OCI-LY7 (cell line): ENCODE data around the gene LEFTY2. TPM values are rescaled to one million over a fixed set of nuclear protein-coding genes. Genes with fewer than 3 reads are reported as not detected.

Source experiments
- BruUV-seq: library from RNA; stranded (reverse); fragments of 400-500 nt; replicated peaks from 2 replicates; lab custom pipeline; 2021; lab: Mats Ljungman, UMichigan
- CTCF ChIA-PET: fragments of 300-600 bp; sonication (Branson Sonifier 250); formaldehyde crosslinking; loops from one replicate; lab custom pipeline; 2022; ENCODE audit warnings: antibody characterized with exemption; ENCODE audit not compliant: unreplicated experiment; lab: Charles Lee
- POLR2A ChIA-PET: fragments of 300-600 bp; sonication (Branson Sonifier 250); formaldehyde crosslinking; loops from one replicate; lab custom pipeline; 2022; ENCODE audit warnings: antibody characterized with exemption; lab: Charles Lee
- DNase-seq: peaks from one replicate; pipeline ENCODE4 v3.0.0-alpha.2; 2015; ENCODE audit warnings: low spot score
- H2AFZ ChIP-seq: fragments of 200-600 bp; sonication (generic), shearing (Covaris generic); 2 replicates; pipeline ENCODE4 v1.6.1; 2014; ENCODE audit warnings: mild to moderate bottlenecking, antibody characterized with exemption, low read length, moderate library complexity
- H3K27ac ChIP-seq: fragments of 200-600 bp; sonication (generic); 2 replicates; pipeline ENCODE4 v1.5.1; 2014; ENCODE audit warnings: mixed run types, low read depth, mild to moderate bottlenecking, moderate library complexity, low read length, inconsistent platforms; ENCODE audit not compliant: poor library complexity, severe bottlenecking
- H3K36me3 ChIP-seq: fragments of 200-600 bp; sonication (generic); 2 replicates; pipeline ENCODE4 v1.6.1; 2014; ENCODE audit warnings: mild to moderate bottlenecking, antibody characterized with exemption, low read length, moderate library complexity, mixed read lengths; ENCODE audit not compliant: insufficient read depth
- H3K4me1 ChIP-seq: fragments of 200-600 bp; sonication (generic); 2 replicates; pipeline ENCODE4 v1.5.1; 2014; ENCODE audit warnings: mild to moderate bottlenecking, low read length; ENCODE audit not compliant: insufficient read depth, poor library complexity, severe bottlenecking
- H3K4me2 ChIP-seq: fragments of 200-600 bp; sonication (generic); 2 replicates; pipeline ENCODE4 v1.6.1; 2014; ENCODE audit warnings: mild to moderate bottlenecking, low read length
- H3K4me3 ChIP-seq: fragments of 200-600 bp; sonication (generic); 2 replicates; pipeline ENCODE4 v1.5.1; 2014; ENCODE audit warnings: mild to moderate bottlenecking, low read depth, low read length; ENCODE audit not compliant: poor library complexity, severe bottlenecking
- H3K79me2 ChIP-seq: fragments of 200-600 bp; sonication (generic); 2 replicates; pipeline ENCODE4 v1.6.1; 2016; ENCODE audit warnings: low read depth, mild to moderate bottlenecking, low read length, moderate library complexity, mixed read lengths; ENCODE audit not compliant: insufficient read depth
- H3K9me2 ChIP-seq: fragments of 200-600 bp; sonication (generic); 2 replicates; pipeline ENCODE4 v1.6.1; 2016; ENCODE audit warnings: mild to moderate bottlenecking, low read length, mixed read lengths; ENCODE audit not compliant: insufficient read depth
- H3K9me3 ChIP-seq: fragments of 200-600 bp; sonication (generic); 2 replicates; pipeline ENCODE4 v1.6.1; 2014; ENCODE audit warnings: mild to moderate bottlenecking, mixed run types, low read length, mixed read lengths
- H4K20me1 ChIP-seq: fragments of 200-600 bp; sonication (generic); 2 replicates; pipeline ENCODE4 v1.6.1; 2014; ENCODE audit warnings: mild to moderate bottlenecking, antibody characterized with exemption, low read length, moderate library complexity, mixed read lengths; ENCODE audit not compliant: insufficient read depth
- CTCF ChIP-seq: fragments of 200-600 bp; sonication (generic); conservative IDR thresholded peaks from 2 replicates; pipeline ENCODE4 v1.5.1; 2014; ENCODE audit warnings: mild to moderate bottlenecking, antibody characterized with exemption, low read length, moderate library complexity, mixed read lengths
- EZH2phosphoT487 ChIP-seq: fragments of 200-600 bp; sonication (generic); IDR thresholded peaks from 2 replicates; pipeline ENCODE4 v1.6.1; 2018; ENCODE audit warnings: low read depth, borderline replicate concordance, mild to moderate bottlenecking, mixed run types, antibody characterized with exemption, low read length, moderate library complexity, mixed read lengths
- intact Hi-C: fragments of 100-400 bp; cut with micrococcal nuclease; formaldehyde crosslinking; loops from one replicate; pipeline ENCODE4 v1.10.0; 2022; ENCODE audit not compliant: unreplicated experiment
- total RNA-seq, 2 experiments: library from RNA; depleted of rRNA in 1 of 2; stranded (reverse); fragments of >200 nt in 1 of 2; shearing (Covaris generic) in 1 of 2; gene quantifications; 2 replicates each; pipeline ENCODE4 v1.2.3, GENCODE V29; 2014 to 2022

LEFTY2 gene
- total RNA-seq, 2 experiments from 2014 or later, result 3.8 to 7.3 TPM

DNA sequence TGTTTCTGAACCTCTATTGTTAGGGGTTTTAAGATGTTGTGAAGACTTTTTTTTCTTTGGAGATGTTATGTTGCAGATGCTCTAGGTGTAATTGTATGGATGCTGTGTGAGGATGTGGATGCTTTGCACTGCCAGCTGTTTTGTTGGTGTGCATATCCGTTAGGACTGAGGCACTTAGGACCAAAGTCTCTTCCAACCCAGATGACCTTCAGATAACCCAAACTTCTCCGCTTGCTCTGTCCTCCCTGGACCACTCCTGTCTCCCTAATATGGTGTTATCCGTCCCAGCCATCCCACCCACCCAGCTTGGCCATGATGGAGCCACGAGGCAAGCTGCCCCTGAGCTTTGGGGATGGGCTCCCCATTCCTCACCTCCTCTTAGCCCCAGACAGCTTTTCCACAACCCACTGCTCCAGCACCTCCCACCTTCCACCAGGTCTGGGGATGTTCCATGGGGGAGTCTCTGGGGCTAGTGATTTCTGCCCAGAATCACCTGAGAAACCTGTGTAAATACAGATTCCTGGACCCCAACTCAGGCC lies 5.1 kb upstream of the LEFTY2 start:
- Histone ChIP-seq H3K9me2 (no peaks in the 10 kb centered on the region), H3K4me3 (no peak overlapping the region), H3K27ac (no peak overlapping the region), H4K20me1 (no peaks in the 10 kb centered on the region), H3K79me2 (no peaks in the 10 kb centered on the region), H3K4me1 (peaks cover 80% of the 10 kb centered on the region), H2AFZ (no peak overlapping the region; the same call in 1 of the 2 replicates), H3K4me2 (0 out of 2 replicates have a peak overlapping the region, but pooled peaks have one; percentile 76), H3K9me3 (no peaks in the 10 kb centered on the region), H3K36me3 (no peaks in the 10 kb centered on the region)
- TF ChIP-seq EZH2phosphoT487 (no peak), CTCF (no peak)
- DNase-seq, result no peak
- CTCF ChIA-PET, result no interaction called here
- intact Hi-C loops, result no loop called here
- POLR2A ChIA-PET, result interaction anchor here (0.5 to 7.9 kb wide), 7 partner anchors 10 to 475 kb away, joined by 3 to 83 read pairs (median 4); partner anchors contain the start of gene PYCR2
- no TSS peak for BruUV-seq

GRCh38 chr1:225945564-225945963 lies 4.5 kb upstream of the LEFTY2 start:
- intact Hi-C loops, result no loop called here
- H3K27ac ChIP-seq, result no peak overlapping the region
- H3K79me2 ChIP-seq, result no peaks in the 10 kb centered on the region
- H2AFZ ChIP-seq, result no peak overlapping the region; the same call in 1 of the 2 replicates
- peak overlapping the region; percentile 76 for H3K4me2 ChIP-seq
- TF ChIP-seq EZH2phosphoT487, result no peak
- no peak for TF ChIP-seq CTCF
- H3K36me3 ChIP-seq, result no peaks in the 10 kb centered on the region
- no peaks in the 10 kb centered on the region for H3K9me2 ChIP-seq
- BruUV-seq, result no TSS peak
- ChIA-PET CTCF (interaction anchor here (0.6 to 1.1 kb wide), 3 partner anchors 11 to 478 kb away, joined by 4 to 12 read pairs (median 4); no protein-coding TSS in a partner anchor), POLR2A (interaction anchor here (0.5 to 7.9 kb wide), 14 partner anchors 9 to 474 kb away, joined by 3 to 83 read pairs (median 4); partner anchors contain the start of genes PYCR2 and TMEM63A)
- no peak for DNase-seq
- H3K4me3 ChIP-seq, result no peak overlapping the region
- peaks cover 80% of the 10 kb centered on the region for H3K4me1 ChIP-seq
- no peaks in the 10 kb centered on the region for H4K20me1 ChIP-seq
- H3K9me3 ChIP-seq, result no peaks in the 10 kb centered on the region

GRCh38 chr1:225944951-225945350 lies 3.9 kb upstream of the LEFTY2 start:
- ChIA-PET CTCF (interaction anchor here (0.6 to 1.1 kb wide), 3 partner anchors 10 to 478 kb away, joined by 4 to 12 read pairs (median 4); no protein-coding TSS in a partner anchor), POLR2A (interaction anchor here (0.5 to 7.9 kb wide), 14 partner anchors 8 to 221 kb away, joined by 3 to 83 read pairs (median 5); partner anchors contain the start of genes PYCR2 and TMEM63A)
- Histone ChIP-seq H3K4me3 (peak overlapping the region; percentile 34), H3K9me2 (no peaks in the 10 kb centered on the region), H3K4me1 (peaks cover 85% of the 10 kb centered on the region), H3K79me2 (no peaks in the 10 kb centered on the region), H4K20me1 (no peaks in the 10 kb centered on the region), H3K4me2 (peak overlapping the region; percentile 76), H3K36me3 (no peaks in the 10 kb centered on the region), H2AFZ (peak overlapping the region; percentile 45; the same call in 1 of the 2 replicates), H3K27ac (peak overlapping the region; percentile 95), H3K9me3 (no peaks in the 10 kb centered on the region)
- DNase-seq, result peak; percentile 85
- TF ChIP-seq EZH2phosphoT487 (no peak), CTCF (no peak)
- BruUV-seq, result no TSS peak
- intact Hi-C loops, result loop anchor here (5.0 kb wide), 1 partner anchor 518 kb away; the partner anchor contains the start of gene LBR
